ENCODE measurements around the gene MARCKS. TPM values are rescaled to one million over a fixed set of nuclear protein-coding genes. Genes with fewer than 3 reads are reported as not detected.
A peak's percentile ranks its signal among the peaks of the same experiment; 100 is the strongest.

MARCKS gene
- total and polyA plus RNA-seq, 10 donors: 43.4 to 119 (median 70.6) TPM

DNA sequence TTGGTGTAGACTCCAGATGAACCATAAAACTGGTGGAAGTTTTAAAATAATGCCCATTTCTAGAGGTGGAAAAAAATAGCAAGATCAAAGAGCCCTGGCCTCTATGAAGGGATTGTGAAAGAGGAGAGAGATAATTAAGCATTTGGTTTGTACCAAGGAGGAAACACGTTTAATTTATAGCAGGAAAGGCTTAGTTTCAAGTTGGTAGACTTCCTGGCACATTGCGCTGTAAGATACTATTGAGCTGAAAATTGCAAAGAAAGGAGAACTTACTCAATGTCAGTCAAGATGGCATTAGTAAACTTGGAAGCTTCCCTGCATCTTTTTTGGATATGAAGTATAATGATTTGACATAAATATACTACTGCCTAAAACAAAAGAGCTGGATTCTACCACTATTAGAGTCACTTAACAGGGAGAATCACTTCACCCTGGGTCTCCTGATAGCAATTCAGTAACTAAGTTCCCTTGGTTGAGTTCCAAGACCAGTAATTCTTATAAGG is 24.4 kb downstream of the MARCKS start:
- H3K27ac ChIP-seq: peak overlapping the region in 3 of 8 donors; percentile 6 to 56 (median 28)
- no peaks in the 10 kb centered on the region for H3K27me3 ChIP-seq (replicated peaks in 1 of 7)
- H3K36me3 ChIP-seq: no peaks in the 10 kb centered on the region
- WGBS, 5 donors: 13 to 44% (median 20%) methylated on average over 2 of the region's 2 CpGs
- intact Hi-C loops (cut with DNase I; ENCODE audit: low total_unique reads): no loop called here
- TF ChIP-seq POLR2A (IDR thresholded peaks at IDR 0.05): no peak
- H3K4me1 ChIP-seq: peaks cover 0 to 28% (median 13%) of the 10 kb centered on the region in 6 donors
- no peak for DNase-seq
- H3K9me3 ChIP-seq: no peaks in the 10 kb centered on the region
- no peak overlapping the region for H3K4me3 ChIP-seq

DNA sequence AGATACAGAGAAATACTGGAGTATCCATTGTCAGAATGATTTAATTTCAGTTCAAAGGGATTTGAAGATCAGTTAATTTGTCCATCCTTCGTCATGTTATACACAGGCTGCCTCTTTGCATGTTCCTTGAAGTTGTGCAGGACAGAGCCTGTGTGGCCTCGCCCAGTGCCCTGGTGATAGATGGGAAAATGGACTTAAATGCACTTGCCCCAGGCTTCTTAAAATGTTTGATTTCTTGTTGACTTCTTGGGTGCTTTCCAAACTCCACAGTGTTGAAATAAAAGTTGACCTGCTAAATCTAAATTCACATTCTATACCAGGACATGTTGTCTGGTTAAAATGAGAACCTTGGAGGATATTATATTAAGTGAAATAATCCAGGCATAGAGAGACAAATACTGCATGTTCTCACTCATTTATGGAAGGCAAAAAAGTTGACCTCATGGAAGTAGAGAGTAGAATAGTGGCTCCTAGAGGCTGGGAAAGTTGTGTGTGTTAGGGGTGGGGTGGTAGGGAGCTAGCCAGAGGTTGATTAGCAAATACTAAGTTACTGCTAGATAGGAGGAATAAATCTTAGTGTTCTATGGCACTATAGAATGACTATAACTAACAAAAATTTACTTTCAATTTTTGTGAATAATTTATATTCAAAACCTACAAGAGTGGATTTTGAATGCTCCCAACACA is 25.3 kb downstream of the MARCKS start:
- Histone ChIP-seq H3K27ac (no peak overlapping the region), H3K4me1 (peaks cover 0 to 28% (median 13%) of the 10 kb centered on the region in 6 donors), H3K27me3 (replicated peaks in 1 of 7) (no peaks in the 10 kb centered on the region), H3K4me3 (no peak overlapping the region), H3K9me3 (no peaks in the 10 kb centered on the region), H3K36me3 (no peaks in the 10 kb centered on the region)
- WGBS, 5 donors: 87 to 92% (median 89%) methylated on average over 2 of the region's 2 CpGs
- TF ChIP-seq POLR2A (IDR thresholded peaks at IDR 0.05) (no peak), POLR2AphosphoS5 (IDR thresholded peaks at IDR 0.05) (no peak)
- TF ChIP-seq, protein P1, sequence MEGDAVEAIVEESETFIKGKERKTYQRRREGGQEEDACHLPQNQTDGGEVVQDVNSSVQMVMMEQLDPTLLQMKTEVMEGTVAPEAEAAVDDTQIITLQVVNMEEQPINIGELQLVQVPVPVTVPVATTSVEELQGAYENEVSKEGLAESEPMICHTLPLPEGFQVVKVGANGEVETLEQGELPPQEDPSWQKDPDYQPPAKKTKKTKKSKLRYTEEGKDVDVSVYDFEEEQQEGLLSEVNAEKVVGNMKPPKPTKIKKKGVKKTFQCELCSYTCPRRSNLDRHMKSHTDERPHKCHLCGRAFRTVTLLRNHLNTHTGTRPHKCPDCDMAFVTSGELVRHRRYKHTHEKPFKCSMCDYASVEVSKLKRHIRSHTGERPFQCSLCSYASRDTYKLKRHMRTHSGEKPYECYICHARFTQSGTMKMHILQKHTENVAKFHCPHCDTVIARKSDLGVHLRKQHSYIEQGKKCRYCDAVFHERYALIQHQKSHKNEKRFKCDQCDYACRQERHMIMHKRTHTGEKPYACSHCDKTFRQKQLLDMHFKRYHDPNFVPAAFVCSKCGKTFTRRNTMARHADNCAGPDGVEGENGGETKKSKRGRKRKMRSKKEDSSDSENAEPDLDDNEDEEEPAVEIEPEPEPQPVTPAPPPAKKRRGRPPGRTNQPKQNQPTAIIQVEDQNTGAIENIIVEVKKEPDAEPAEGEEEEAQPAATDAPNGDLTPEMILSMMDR (IDR thresholded peaks at IDR 0.05 in 8 of 11, conservative IDR thresholded peaks at IDR 0.05 in 3 of 11): no peak
- DNase-seq: no peak
- intact Hi-C loops (cut with DNase I; ENCODE audit: low total_unique reads): no loop called here

DNA sequence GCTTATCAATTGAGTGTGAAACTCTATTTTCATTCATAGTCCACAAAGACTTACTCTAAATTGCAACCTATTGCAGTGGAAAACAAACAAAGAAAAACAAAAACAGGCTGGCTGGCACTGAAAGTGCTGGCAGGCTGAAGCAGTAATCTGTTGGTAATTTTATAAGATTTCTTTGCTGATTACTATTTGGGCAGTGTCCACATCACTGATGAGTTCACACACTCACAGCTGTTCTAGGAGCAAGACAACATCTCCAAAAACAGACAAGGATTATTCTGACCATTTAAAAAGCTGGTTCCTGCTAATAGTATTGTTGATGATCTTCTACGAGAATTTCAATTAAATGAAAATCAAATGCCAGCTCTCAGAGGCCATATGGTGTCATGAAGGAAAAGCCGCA is 26.9 kb downstream of the MARCKS start:
- peaks cover 0 to 25% (median 8%) of the 10 kb centered on the region in 6 donors for H3K4me1 ChIP-seq
- no peaks in the 10 kb centered on the region for H3K36me3 ChIP-seq
- no peaks in the 10 kb centered on the region for H3K27me3 ChIP-seq (replicated peaks in 1 of 7)
- intact Hi-C loops (cut with DNase I; ENCODE audit: low total_unique reads): no loop called here
- WGBS, 5 donors: 88 to 94% (median 92%) methylated on average over 2 of the region's 2 CpGs
- H3K9me3 ChIP-seq: no peaks in the 10 kb centered on the region
- H3K4me3 ChIP-seq: no peak overlapping the region
- TF ChIP-seq, protein P1 (IDR thresholded peaks at IDR 0.05 in 8 of 11, conservative IDR thresholded peaks at IDR 0.05 in 3 of 11): no peak
- TF ChIP-seq POLR2A (IDR thresholded peaks at IDR 0.05) (no peak), POLR2AphosphoS5 (IDR thresholded peaks at IDR 0.05) (no peak)
- no peak for DNase-seq
- no peak overlapping the region for H3K27ac ChIP-seq

DNA sequence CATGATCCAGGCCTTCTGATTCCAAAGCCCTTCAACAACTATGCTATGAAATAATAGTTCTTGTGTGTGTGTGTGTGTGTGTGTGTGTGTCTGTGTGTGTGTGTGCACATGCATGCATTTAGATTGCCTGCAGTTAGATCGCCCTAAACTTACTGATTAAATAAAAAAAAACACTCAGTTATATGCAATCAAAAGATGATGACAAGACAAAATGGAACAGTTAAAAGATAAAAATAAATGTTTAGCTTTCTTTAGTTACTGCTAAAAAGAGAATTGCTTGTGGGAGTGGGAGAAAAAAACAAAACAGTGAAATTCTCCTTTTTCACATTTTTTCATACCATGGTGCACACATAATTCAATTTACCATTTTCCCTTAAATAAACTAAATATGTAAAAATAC is 29.4 kb downstream of the MARCKS start:
- intact Hi-C loops (cut with DNase I; ENCODE audit: low total_unique reads): no loop called here
- H3K27me3 ChIP-seq (replicated peaks in 1 of 7): no peaks in the 10 kb centered on the region
- peaks cover 0 to 5% (median 1%) of the 10 kb centered on the region in 8 donors for H3K9me3 ChIP-seq
- TF ChIP-seq POLR2AphosphoS5 (IDR thresholded peaks at IDR 0.05): no peak
- no peak for TF ChIP-seq POLR2A (IDR thresholded peaks at IDR 0.05)
- TF ChIP-seq, protein P1 (IDR thresholded peaks at IDR 0.05 in 8 of 11, conservative IDR thresholded peaks at IDR 0.05 in 3 of 11): no peak
- H3K27ac ChIP-seq: no peak overlapping the region
- DNase-seq: no peak
- H3K4me1 ChIP-seq: peaks cover 0 to 4% (median 0%) of the 10 kb centered on the region in 6 donors
- no peak overlapping the region for H3K4me3 ChIP-seq
- H3K36me3 ChIP-seq: no peaks in the 10 kb centered on the region
- WGBS, 5 donors: 89 to 98% (median 94%) methylated on average over 1 of the region's 1 CpG
